ENCODE measurements around the gene SARDH.
A peak's percentile ranks its signal among the peaks of the same experiment; 100 is the strongest.

The SARDH gene

DNA sequence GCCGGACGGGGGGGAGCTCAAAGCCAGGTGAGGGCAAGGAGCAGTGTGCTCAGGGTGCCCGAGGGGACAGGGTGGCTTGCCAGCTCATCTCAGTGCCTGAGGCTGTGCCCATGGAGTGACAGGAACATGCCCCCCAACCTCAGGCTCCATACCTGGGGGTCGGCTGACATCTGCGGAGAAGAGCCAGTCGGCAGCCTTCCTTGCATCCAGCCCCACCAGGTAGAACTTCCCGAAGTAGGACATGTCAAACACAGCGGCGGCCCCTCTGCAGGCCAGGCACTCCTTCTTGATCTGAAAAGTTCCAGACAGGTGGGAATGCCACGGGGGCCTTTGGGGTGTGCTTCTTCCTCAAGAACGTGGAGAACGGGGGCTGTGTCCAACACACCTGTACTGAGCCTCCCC, 42.1 kb downstream of the SARDH start (continued):
- TF ChIP-seq, protein P1, sequence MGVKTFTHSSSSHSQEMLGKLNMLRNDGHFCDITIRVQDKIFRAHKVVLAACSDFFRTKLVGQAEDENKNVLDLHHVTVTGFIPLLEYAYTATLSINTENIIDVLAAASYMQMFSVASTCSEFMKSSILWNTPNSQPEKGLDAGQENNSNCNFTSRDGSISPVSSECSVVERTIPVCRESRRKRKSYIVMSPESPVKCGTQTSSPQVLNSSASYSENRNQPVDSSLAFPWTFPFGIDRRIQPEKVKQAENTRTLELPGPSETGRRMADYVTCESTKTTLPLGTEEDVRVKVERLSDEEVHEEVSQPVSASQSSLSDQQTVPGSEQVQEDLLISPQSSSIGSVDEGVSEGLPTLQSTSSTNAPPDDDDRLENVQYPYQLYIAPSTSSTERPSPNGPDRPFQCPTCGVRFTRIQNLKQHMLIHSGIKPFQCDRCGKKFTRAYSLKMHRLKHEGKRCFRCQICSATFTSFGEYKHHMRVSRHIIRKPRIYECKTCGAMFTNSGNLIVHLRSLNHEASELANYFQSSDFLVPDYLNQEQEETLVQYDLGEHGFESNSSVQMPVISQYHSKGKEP (tag by site-specific recombination; IDR thresholded peaks at IDR 0.05), result no peak
- TF ChIP-seq HOXD13 (CRISPR knock-in tag; IDR thresholded peaks at IDR 0.05; ENCODE audit: borderline replicate concordance), result no peak
- no peak for TF ChIP-seq ZNF248 (tag by site-specific recombination; IDR thresholded peaks at IDR 0.05)
- no peak for TF ChIP-seq ZNF146 (tag by site-specific recombination; IDR thresholded peaks at IDR 0.05)
- no peak for TF ChIP-seq ZNF132 (tag by site-specific recombination; IDR thresholded peaks at IDR 0.05; ENCODE audit: borderline replicate concordance)
- TF ChIP-seq, protein P2, sequence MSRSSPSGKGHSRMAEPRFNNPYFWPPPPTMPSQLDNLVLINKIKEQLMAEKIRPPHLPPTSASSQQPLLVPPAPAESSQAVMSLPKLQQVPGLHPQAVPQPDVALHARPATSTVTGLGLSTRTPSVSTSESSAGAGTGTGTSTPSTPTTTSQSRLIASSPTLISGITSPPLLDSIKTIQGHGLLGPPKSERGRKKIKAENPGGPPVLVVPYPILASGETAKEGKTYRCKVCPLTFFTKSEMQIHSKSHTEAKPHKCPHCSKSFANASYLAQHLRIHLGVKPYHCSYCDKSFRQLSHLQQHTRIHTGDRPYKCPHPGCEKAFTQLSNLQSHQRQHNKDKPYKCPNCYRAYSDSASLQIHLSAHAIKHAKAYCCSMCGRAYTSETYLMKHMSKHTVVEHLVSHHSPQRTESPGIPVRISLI (tag by site-specific recombination; IDR thresholded peaks at IDR 0.05), result no peak
- no peak for TF ChIP-seq GLI2 (tag by site-specific recombination; IDR thresholded peaks at IDR 0.05; ENCODE audit: borderline replicate concordance, low read depth)
- TF ChIP-seq YY1 (tag by site-specific recombination; IDR thresholded peaks at IDR 0.05), result no peak
- TF ChIP-seq, protein P3, sequence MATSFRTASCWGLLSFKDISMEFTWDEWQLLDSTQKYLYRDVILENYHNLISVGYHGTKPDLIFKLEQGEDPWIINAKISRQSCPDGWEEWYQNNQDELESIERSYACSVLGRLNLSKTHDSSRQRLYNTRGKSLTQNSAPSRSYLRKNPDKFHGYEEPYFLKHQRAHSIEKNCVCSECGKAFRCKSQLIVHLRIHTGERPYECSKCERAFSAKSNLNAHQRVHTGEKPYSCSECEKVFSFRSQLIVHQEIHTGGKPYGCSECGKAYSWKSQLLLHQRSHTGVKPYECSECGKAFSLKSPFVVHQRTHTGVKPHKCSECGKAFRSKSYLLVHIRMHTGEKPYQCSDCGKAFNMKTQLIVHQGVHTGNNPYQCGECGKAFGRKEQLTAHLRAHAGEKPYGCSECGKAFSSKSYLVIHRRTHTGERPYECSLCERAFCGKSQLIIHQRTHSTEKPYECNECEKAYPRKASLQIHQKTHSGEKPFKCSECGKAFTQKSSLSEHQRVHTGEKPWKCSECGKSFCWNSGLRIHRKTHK (tag by site-specific recombination; IDR thresholded peaks at IDR 0.05), result no peak

DNA sequence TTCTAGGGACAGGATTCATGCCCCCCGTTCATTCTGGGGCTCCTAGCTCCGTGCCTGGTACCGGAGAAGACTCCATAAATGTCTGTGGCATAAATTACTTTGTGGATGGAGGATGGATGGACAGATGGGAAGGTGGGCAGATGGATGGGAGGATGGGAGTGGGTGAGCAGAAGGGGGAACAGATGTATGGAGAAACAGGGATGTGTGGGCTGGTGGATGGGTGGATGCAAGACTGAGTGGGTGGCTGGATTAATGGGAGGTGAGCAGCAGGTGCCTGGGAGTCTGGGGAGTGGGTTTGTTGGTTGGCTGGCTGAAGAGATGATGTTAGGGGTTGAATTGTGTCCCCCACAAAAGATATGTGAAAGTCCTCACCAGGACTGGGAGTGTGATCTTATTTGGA, 43.5 kb downstream of the SARDH start:
- CTCF ChIA-PET, result interaction anchor here (0.5 to 0.7 kb wide), 2 partner anchors 754 to 1262 kb away, joined by 4 to 5 read pairs; no protein-coding TSS in a partner anchor
- Histone ChIP-seq H3K4me1 (ENCODE audit: control insufficient read depth, insufficient read depth, low read length) (no peaks in the 10 kb centered on the region), H3K27ac (ENCODE audit: extremely low read depth, low read depth, low read length) (no peak overlapping the region), H3K9me3 (ENCODE audit: control insufficient read depth, insufficient read depth, low read depth, low read length) (no peaks in the 10 kb centered on the region), H3K36me3 (ENCODE audit: control insufficient read depth in 2 of 2, insufficient read depth in 1 of 2, low read length in 2 of 2) (no peaks in the 10 kb centered on the region), H3K4me3 (ENCODE audit: low read depth, low read length) (no peak overlapping the region)
- TF ChIP-seq ZNF624 (tag by site-specific recombination; IDR thresholded peaks at IDR 0.05) (no peak), ZNF341 (tag by site-specific recombination; IDR thresholded peaks at IDR 0.05; ENCODE audit: low read depth) (no peak), ZFHX2 (tag by site-specific recombination; conservative IDR thresholded peaks at IDR 0.05) (peak; percentile 99), ZBTB8A (tag by site-specific recombination; IDR thresholded peaks at IDR 0.05) (no peak), EGR2 (tag by site-specific recombination; IDR thresholded peaks at IDR 0.05; ENCODE audit: low read depth) (peak; percentile 100), HOXD13 (CRISPR knock-in tag; IDR thresholded peaks at IDR 0.05; ENCODE audit: borderline replicate concordance) (no peak), ZNF433 (tag by site-specific recombination; IDR thresholded peaks at IDR 0.05; ENCODE audit: low read depth) (no peak), SETDB1 (IDR thresholded peaks at IDR 0.05; ENCODE audit: insufficient read length, low read length) (no peak), ZFP41 (tag by site-specific recombination; IDR thresholded peaks at IDR 0.05; ENCODE audit: borderline replicate concordance) (no peak), ZNF37A (tag by site-specific recombination; IDR thresholded peaks at IDR 0.05) (no peak), ZNF843 (tag by site-specific recombination; IDR thresholded peaks at IDR 0.05) (no peak), ZNF629 (tag by site-specific recombination; IDR thresholded peaks at IDR 0.05) (no peak), ZNF175 (tag by site-specific recombination; IDR thresholded peaks at IDR 0.05) (no peak)
- TF ChIP-seq, protein P4, sequence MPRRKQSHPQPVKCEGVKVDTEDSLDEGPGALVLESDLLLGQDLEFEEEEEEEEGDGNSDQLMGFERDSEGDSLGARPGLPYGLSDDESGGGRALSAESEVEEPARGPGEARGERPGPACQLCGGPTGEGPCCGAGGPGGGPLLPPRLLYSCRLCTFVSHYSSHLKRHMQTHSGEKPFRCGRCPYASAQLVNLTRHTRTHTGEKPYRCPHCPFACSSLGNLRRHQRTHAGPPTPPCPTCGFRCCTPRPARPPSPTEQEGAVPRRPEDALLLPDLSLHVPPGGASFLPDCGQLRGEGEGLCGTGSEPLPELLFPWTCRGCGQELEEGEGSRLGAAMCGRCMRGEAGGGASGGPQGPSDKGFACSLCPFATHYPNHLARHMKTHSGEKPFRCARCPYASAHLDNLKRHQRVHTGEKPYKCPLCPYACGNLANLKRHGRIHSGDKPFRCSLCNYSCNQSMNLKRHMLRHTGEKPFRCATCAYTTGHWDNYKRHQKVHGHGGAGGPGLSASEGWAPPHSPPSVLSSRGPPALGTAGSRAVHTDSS (tag by site-specific recombination; IDR thresholded peaks at IDR 0.05), result no peak
- POLR2A ChIA-PET, result no interaction called here

All from HEK293 (cell line).